Activated CD8-positive, alpha-beta T cell treated with anti-CD3 and anti-CD28 coated beads for 36 hours (primary cell): ENCODE data around the gene SPATA24. TPM values are rescaled to one million over a fixed set of nuclear protein-coding genes. Genes with fewer than 3 reads are reported as not detected.

Experiments used
- ATAC-seq: fragments of 200-7000 bp; cut with Tn5 transposase; one replicate; pipeline ENCODE4 v1.10.0; 2021; ENCODE audit warnings: mild to moderate bottlenecking, moderate library complexity
- CTCF ChIA-PET: fragments of 350-600 bp; sonication (Branson Sonifier 250); formaldehyde crosslinking; loops from one replicate; lab custom pipeline; 2021; ENCODE audit warnings: antibody characterized with exemption; lab: Charles Lee
- POLR2A ChIA-PET: fragments of 350-600 bp; sonication (Branson Sonifier 250); formaldehyde crosslinking; loops from one replicate; lab custom pipeline; 2021; ENCODE audit warnings: antibody characterized with exemption; lab: Charles Lee
- DNase-seq: peaks from one replicate; pipeline ENCODE4 v3.0.0-alpha.2; 2020
- H3K27ac Mint-ChIP-seq: one replicate; pipeline ENCODE4 v1.8.0; 2021; ENCODE audit warnings: mild to moderate bottlenecking, mixed read lengths
- H3K27me3 Mint-ChIP-seq: one replicate; pipeline ENCODE4 v1.8.0; 2021; ENCODE audit warnings: mixed read lengths
- H3K36me3 Mint-ChIP-seq: one replicate; pipeline ENCODE4 v1.8.0; 2021; ENCODE audit warnings: low read depth, mixed read lengths
- H3K4me1 Mint-ChIP-seq: one replicate; pipeline ENCODE4 v1.8.0; 2021; ENCODE audit warnings: low read depth, mixed read lengths
- H3K4me3 Mint-ChIP-seq: one replicate; pipeline ENCODE4 v1.8.0; 2021; ENCODE audit warnings: mild to moderate bottlenecking, moderate library complexity, mixed read lengths
- H3K9me3 Mint-ChIP-seq: one replicate; pipeline ENCODE4 v1.8.0; 2021; ENCODE audit warnings: mixed read lengths
- CTCF ChIP-seq: fragments of 200-600 bp; IDR thresholded peaks from one replicate; pipeline ENCODE4 v1.8.0; 2022; ENCODE audit warnings: antibody characterized with exemption, mild to moderate bottlenecking
- intact Hi-C: fragments of 100-400 bp; cut with micrococcal nuclease; formaldehyde crosslinking; loops from one replicate; pipeline ENCODE4 v1.10.0; 2022
- total RNA-seq, 2 experiments: library from RNA; stranded (reverse); gene quantifications; one replicate each; pipeline ENCODE4 v1.2.3, GENCODE V29; 2021

The SPATA24 gene
- total RNA-seq, 2 experiments from 2014 or later, result 4.3 to 4.4 TPM

GRCh38 chr5:139425497-139425896, 21.6 kb upstream of the SPATA24 start:
- H3K4me1 Mint-ChIP-seq, result peaks cover 14% of the 10 kb centered on the region
- POLR2A ChIA-PET, result no interaction called here
- ATAC-seq, result no peak

GRCh38 chr5:139422307-139422893, 18.5 kb upstream of the SPATA24 start:
- H3K4me3 Mint-ChIP-seq, result no peak overlapping the region
- H3K4me1 Mint-ChIP-seq, result peaks cover 5% of the 10 kb centered on the region
- H3K9me3 Mint-ChIP-seq, result no peaks in the 10 kb centered on the region

More at GRCh38 chr5:139425497-139425896, 21.6 kb upstream of the SPATA24 start:
- intact Hi-C loops, result no loop called here
- Mint-ChIP-seq H3K9me3 (no peaks in the 10 kb centered on the region), H3K36me3 (peaks cover 22% of the 10 kb centered on the region), H3K27ac (no peak overlapping the region), H3K4me3 (no peak overlapping the region), H3K27me3 (no peaks in the 10 kb centered on the region)
- TF ChIP-seq CTCF, result no peak
- no peak for DNase-seq
- CTCF ChIA-PET, result interaction anchor here (1.1 to 13.9 kb wide), 3 partner anchors 10 to 91 kb away, joined by 3 to 444 read pairs (median 4); no protein-coding TSS in a partner anchor

GRCh38 chr5:139419226-139420192, 15.6 kb upstream of the SPATA24 start:
- H3K27me3 Mint-ChIP-seq, result no peaks in the 10 kb centered on the region
- intact Hi-C loops, result no loop called here
- H3K9me3 Mint-ChIP-seq, result no peaks in the 10 kb centered on the region
- ATAC-seq (no peak), DNase-seq (no peak)
- H3K4me1 Mint-ChIP-seq, result peaks cover 30% of the 10 kb centered on the region
- H3K36me3 Mint-ChIP-seq, result peaks cover 44% of the 10 kb centered on the region
- no peak overlapping the region for H3K27ac Mint-ChIP-seq
- POLR2A ChIA-PET, result interaction anchor here (0.8 to 2.4 kb wide), 7 partner anchors 13 to 98 kb away, joined by 3 to 10 read pairs (median 3); partner anchors contain the start of gene DNAJC18
- no peak for TF ChIP-seq CTCF
- no peak overlapping the region for H3K4me3 Mint-ChIP-seq
- CTCF ChIA-PET, result interaction anchor here (0.9 to 13.9 kb wide), 9 partner anchors 9 to 346 kb away, joined by 3 to 444 read pairs (median 5); partner anchors contain the start of genes SMIM33, SPATA24 and STING1

More at GRCh38 chr5:139422307-139422893, 18.5 kb upstream of the SPATA24 start:
- peak; percentile 96 for TF ChIP-seq CTCF
- intact Hi-C loops, result loop anchor here (1.0 kb wide), 1 partner anchor 91 kb away; no protein-coding TSS in a partner anchor
- POLR2A ChIA-PET, result interaction anchor here (0.6 to 2.2 kb wide), 9 partner anchors 11 to 138 kb away, joined by 3 to 5 read pairs (median 3); partner anchors contain the start of genes SMIM33, SPATA24 and STING1
- DNase-seq, result peak; percentile 72
- CTCF ChIA-PET, result interaction anchor here (0.6 to 13.9 kb wide), 49 partner anchors 8 to 343 kb away, joined by 3 to 444 read pairs (median 5); partner anchors contain the start of genes DNAJC18, SMIM33, STING1 and UBE2D2
- Mint-ChIP-seq H3K27me3 (no peaks in the 10 kb centered on the region), H3K36me3 (peaks cover 39% of the 10 kb centered on the region), H3K27ac (no peak overlapping the region)
- ATAC-seq, result peak; percentile 96

DNA sequence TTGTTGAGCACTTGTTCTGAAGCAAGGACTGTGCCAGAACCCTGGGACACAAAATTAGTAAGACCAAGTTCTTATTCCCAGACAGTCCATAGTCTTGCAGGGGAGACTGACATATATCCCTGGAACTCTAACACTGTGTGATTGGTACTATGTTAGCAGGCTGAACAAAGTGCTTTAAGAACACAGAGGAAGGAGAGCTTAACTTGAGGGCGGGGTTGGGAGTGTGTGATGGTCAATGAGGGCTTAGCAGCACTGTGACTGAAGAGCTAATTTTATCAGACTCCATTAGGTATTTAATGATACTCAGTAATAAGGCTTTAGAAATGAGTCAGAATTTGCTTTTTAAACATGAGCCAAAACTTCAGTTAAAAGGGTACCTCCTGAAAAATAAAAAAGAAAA, 14.9 kb upstream of the SPATA24 start:
- Mint-ChIP-seq H3K27me3 (no peaks in the 10 kb centered on the region), H3K9me3 (no peaks in the 10 kb centered on the region), H3K36me3 (peaks cover 42% of the 10 kb centered on the region), H3K4me1 (peaks cover 37% of the 10 kb centered on the region), H3K4me3 (no peak overlapping the region), H3K27ac (no peak overlapping the region)
- CTCF ChIA-PET, result interaction anchor here (1.0 to 13.9 kb wide), 4 partner anchors 8 to 347 kb away, joined by 3 to 444 read pairs (median 6); no protein-coding TSS in a partner anchor
- POLR2A ChIA-PET, result interaction anchor here (0.8 to 0.9 kb wide), 2 partner anchors 20 to 99 kb away, joined by 3 read pairs; partner anchors contain the start of gene DNAJC18
- no peak for TF ChIP-seq CTCF
- no peak for DNase-seq
- intact Hi-C loops, result no loop called here
- ATAC-seq, result no peak
